ENCODE data around the gene C3.

The C3 gene

DNA sequence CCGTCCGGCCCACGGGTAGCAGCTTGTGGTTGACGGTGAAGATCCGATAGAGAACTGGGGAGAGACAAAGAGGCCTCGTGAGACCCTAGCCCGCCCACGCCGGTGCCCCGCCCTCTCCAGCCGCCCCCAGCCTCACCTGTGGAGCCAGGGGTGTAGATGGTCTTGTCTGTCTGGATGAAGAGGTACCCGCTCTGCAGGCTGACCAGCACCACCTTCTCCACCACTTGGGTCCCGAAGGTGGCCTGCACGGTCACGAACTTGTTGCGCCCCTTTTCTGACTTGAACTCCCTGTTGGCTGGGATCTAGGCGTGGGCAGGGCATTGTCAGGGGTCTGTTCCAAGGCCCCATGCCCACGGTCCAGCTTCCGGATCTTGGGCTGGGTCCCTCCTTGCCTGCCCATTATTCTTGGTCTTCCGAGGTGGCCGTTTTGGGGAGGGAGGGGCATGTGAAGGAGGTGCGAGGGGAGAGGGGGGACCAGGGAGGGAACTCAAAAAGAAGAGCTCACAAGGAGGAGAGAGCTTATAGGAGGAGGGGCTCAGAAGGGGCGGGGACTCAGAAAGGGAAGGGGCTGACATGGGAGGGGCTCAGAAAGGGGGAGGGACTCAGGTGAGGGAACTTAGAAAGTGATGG lies 2.2 kb downstream of the C3 start:
- Histone ChIP-seq H3K9me3 (ENCODE audit: control insufficient read depth, insufficient read depth, low read length) (no peaks in the 10 kb centered on the region), H3K9ac (ENCODE audit: low read depth, low read length) (no peak overlapping the region), H3K4me1 (ENCODE audit: control insufficient read depth, insufficient read depth, low read length) (no peaks in the 10 kb centered on the region; the same call in 1 of the 2 replicates), H3K36me3 (ENCODE audit: control insufficient read depth, insufficient read depth, low read length) (no peaks in the 10 kb centered on the region), H3K4me3 (ENCODE audit: low read depth, low read length) (peak overlapping the region; percentile 44; the same call in 1 of the 2 replicates), H3K27ac (ENCODE audit: low read depth, low read length) (no peak overlapping the region), H3K27me3 (ENCODE audit: control insufficient read depth, insufficient read depth, low read length) (no peaks in the 10 kb centered on the region)

DNA sequence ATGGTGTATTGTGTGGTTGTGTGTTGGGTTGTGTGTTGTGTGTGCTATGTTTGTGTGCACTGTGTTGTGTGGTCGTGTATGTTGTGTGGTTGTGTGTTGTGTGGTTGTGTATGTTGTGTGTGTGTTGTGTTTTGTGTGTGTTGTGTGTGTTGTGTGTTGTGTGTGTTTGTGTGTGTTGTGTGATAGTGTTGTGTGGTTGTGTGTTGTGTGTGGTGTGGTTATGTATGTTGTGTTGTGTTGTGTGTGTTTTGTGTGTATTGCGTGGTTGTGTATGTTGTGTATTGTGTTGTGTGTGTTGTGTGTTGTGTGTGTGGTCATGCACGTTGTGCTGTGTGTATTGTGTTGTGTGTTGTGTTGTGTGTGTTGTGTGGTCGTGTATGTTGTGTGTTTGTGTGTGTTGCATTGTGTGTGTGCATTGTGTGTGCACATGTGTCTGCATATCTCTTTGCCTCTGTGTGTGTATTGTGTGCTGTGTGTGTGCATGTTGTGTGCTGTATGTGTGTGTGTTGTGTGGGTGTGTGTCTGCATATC lies 2.9 kb downstream of the C3 start:
- Histone ChIP-seq H3K27ac (ENCODE audit: low read depth, low read length) (no peak overlapping the region), H3K4me3 (ENCODE audit: low read depth, low read length) (no peak overlapping the region)

DNA sequence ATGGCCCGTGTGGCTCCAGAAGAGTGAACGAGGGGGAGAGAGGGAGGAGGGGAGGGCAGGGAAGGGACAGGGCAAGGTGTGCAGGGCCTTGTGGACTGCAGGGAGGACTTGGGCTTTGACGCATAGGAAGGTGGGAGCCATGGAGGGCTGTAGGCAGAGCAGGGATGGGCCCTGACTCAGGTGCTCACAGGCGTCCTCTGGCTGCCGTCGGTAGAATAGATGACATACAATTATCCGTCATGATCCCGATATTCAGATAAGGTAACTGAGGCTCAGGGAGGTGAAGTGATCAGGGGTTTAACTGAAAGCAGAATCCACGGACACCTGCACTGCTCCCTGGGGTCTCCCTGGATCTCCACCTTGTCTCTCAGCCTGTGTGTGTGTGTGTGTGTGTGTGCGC lies 3.4 kb downstream of the C3 start:
- no peak overlapping the region for H3K9ac ChIP-seq (ENCODE audit: low read depth, low read length)
- no peaks in the 10 kb centered on the region; the same call in 1 of the 2 replicates for H3K4me1 ChIP-seq (ENCODE audit: control insufficient read depth, insufficient read depth, low read length)
- no peaks in the 10 kb centered on the region for H3K36me3 ChIP-seq (ENCODE audit: control insufficient read depth, insufficient read depth, low read length)
- 0 out of 2 replicates have a peak, but pooled peaks cover 2% of the 10 kb centered on the region for H3K27me3 ChIP-seq (ENCODE audit: control insufficient read depth, insufficient read depth, low read length)
- no peaks in the 10 kb centered on the region for H3K9me3 ChIP-seq (ENCODE audit: control insufficient read depth, insufficient read depth, low read length)
- no peak overlapping the region for H3K27ac ChIP-seq (ENCODE audit: low read depth, low read length)
- no peak overlapping the region for H3K4me3 ChIP-seq (ENCODE audit: low read depth, low read length)

More for the DNA sequence above, 2.9 kb downstream of the C3 start:
- Histone ChIP-seq H3K27me3 (ENCODE audit: control insufficient read depth, insufficient read depth, low read length) (no peaks in the 10 kb centered on the region), H3K9ac (ENCODE audit: low read depth, low read length) (no peak overlapping the region), H3K36me3 (ENCODE audit: control insufficient read depth, insufficient read depth, low read length) (no peaks in the 10 kb centered on the region), H3K9me3 (ENCODE audit: control insufficient read depth, insufficient read depth, low read length) (no peaks in the 10 kb centered on the region), H3K4me1 (ENCODE audit: control insufficient read depth, insufficient read depth, low read length) (no peaks in the 10 kb centered on the region; the same call in 1 of the 2 replicates)

DNA sequence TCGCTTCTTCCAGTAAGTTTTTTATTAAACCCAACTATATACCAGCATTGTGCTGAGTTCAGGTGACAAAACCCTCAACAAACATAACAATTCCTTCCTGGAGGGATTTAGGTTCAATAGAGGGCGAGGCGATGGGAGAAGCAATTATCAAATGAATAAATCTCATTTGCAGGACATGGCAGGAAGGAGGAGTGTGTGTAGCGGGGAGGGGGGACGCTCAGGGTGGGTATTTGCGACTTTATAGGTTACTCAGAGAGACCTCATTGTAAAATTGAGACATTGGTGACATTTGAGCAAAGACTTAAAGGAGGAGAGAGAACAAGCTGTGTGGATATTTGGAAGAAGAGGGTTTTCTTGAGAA lies 3.9 kb downstream of the C3 start:
- Histone ChIP-seq H3K36me3 (ENCODE audit: control insufficient read depth, insufficient read depth, low read length) (no peaks in the 10 kb centered on the region), H3K9me3 (ENCODE audit: control insufficient read depth, insufficient read depth, low read length) (no peaks in the 10 kb centered on the region), H3K27ac (ENCODE audit: low read depth, low read length) (no peak overlapping the region), H3K27me3 (ENCODE audit: control insufficient read depth, insufficient read depth, low read length) (peaks cover 7% of the 10 kb centered on the region), H3K4me1 (ENCODE audit: control insufficient read depth, insufficient read depth, low read length) (no peaks in the 10 kb centered on the region; the same call in 1 of the 2 replicates), H3K4me3 (ENCODE audit: low read depth, low read length) (no peak overlapping the region), H3K9ac (ENCODE audit: low read depth, low read length) (no peak overlapping the region)

DNA sequence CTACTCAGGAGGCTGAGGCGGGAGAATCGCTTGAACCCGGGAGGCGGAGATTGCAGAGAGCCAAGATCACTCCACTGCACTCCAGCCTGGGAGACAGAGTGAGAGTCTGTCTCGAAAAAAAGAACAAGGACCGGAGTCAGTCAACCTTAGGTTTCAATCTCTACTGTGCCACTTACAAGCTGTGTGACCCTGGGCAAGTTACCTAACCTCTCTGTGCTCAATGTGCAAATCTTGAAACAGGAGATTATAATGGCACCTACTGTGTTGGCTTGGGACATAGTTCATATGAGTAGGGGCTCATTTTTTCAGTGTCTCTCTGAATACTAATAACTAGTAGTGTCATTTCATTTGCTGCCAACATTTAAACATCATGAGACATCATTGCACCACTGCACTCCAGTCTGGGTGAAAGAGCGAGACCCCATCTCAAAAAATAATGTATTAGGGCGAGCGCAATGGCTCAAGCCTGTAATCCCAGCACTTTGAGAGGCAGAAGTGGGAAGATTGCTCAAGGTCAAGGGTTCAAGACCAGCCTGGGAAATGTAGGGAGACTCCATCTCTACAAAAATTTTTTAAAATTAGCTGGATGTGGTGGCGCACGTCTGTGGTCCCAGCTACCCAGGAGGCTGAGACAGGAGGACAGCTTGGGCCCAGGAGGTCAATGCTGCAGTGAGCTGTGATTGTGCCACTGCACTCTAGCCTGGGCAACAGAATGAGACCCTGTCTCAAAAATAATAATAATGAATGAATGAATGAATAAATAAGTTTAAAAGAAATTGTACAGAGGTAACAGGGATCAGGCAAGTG lies 5.5 kb downstream of the C3 start:
- Histone ChIP-seq H3K4me3 (ENCODE audit: low read depth, low read length) (no peak overlapping the region), H3K27me3 (ENCODE audit: control insufficient read depth, insufficient read depth, low read length) (peaks cover 23% of the 10 kb centered on the region), H3K27ac (ENCODE audit: low read depth, low read length) (no peak overlapping the region), H3K4me1 (ENCODE audit: control insufficient read depth, insufficient read depth, low read length) (no peaks in the 10 kb centered on the region; the same call in 1 of the 2 replicates), H3K36me3 (ENCODE audit: control insufficient read depth, insufficient read depth, low read length) (no peaks in the 10 kb centered on the region), H3K9me3 (ENCODE audit: control insufficient read depth, insufficient read depth, low read length) (no peaks in the 10 kb centered on the region), H3K9ac (ENCODE audit: low read depth, low read length) (no peak overlapping the region)

DNA sequence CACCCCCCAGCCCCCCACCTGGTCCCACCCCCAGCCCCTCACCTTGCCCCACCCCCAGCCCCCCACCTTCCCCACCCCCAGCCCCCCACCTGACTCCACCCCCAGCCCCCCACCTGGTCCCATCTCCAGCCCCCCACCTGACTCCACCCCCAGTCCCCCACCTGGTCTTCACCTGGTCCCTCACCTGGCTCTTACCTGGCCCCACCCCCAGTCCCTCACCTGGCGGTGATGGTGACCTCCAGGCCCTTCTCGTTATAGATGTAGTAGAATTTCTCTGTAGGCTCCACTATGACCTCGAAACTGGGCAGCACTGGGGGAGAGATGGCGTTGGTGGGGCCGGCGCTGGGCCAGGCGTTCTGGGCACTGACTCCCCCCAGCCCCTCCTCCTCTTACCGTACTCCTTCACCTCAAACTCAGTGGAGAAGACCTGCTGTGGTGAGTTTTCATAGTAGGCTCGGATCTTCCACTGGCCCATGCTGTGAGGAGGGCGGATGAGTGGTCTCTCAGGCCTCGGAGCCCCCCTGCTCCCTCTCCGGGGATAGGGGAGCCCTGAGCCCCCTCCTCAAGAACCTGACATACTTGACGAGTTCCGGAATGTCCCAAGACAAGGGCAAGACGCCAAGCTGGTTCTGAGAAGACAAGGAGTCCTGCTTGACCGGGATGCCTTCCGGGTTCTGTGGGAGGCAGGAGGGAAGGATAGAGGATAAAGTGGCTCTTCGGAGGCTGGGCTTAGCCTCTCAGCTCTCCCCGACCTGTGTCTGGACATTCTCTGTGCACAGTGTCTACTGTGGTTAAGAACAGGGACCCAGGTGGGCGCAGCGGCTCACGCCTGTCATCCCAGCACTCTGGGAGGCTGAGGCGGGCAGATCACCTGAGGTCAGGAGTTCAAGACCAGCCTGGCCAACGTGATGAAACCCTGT lies 6.4 kb downstream of the C3 start:
- no peaks in the 10 kb centered on the region for H3K9me3 ChIP-seq (ENCODE audit: control insufficient read depth, insufficient read depth, low read length)
- peaks cover 30% of the 10 kb centered on the region for H3K27me3 ChIP-seq (ENCODE audit: control insufficient read depth, insufficient read depth, low read length)
- no peak overlapping the region for H3K27ac ChIP-seq (ENCODE audit: low read depth, low read length)
- no peak overlapping the region for H3K4me3 ChIP-seq (ENCODE audit: low read depth, low read length)
- H3K36me3 ChIP-seq (ENCODE audit: control insufficient read depth, insufficient read depth, low read length) = no peaks in the 10 kb centered on the region
- H3K9ac ChIP-seq (ENCODE audit: low read depth, low read length) = no peak overlapping the region
- no peaks in the 10 kb centered on the region; the same call in 1 of the 2 replicates for H3K4me1 ChIP-seq (ENCODE audit: control insufficient read depth, insufficient read depth, low read length)

DNA sequence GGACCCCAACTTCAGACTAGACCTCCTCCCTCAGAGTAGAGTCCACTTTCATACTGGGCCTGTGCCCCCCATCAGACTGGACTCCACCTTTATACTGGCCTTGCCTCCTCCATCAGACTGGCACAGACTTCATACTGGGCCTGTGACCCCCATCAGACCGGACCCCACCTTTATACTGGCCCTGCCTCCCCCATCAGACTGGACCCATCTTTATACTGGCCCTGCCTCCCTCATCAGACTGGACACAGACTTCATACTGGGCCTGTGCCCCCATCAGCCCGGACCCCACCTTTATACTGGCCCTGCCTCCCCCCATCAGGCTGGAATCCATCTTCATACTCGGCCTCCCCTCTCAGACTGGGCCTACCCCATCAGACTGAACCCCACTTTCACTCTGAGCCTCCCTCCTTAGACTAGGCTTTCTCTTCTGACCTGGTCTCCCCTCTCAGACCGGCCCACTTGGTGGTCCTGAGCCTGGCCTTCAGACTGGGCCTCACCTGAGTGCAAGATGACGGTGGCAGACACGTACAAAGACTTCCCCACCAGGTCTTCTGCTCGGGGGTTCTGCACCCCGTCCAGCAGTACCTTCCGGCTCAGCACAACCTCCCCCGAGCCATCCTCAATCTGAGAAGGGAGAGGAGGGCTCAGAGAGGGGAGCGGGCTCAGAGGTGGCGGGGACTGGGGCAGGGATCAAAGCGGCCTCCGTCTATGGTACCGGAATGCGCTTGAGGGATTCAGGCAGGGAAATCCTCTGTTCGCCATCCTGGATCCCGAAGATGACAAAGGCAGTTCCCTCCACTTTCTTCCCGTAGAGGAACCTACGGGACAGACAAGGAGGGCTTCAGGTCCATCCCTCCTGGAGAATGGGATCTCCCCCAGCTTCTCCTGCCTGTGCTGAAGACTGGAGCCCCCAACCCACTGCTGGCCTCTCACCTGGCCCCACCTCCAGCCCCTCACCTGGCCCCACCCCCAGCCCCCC lies 7.5 kb downstream of the C3 start:
- Histone ChIP-seq H3K27me3 (ENCODE audit: control insufficient read depth, insufficient read depth, low read length) (peaks cover 30% of the 10 kb centered on the region), H3K9ac (ENCODE audit: low read depth, low read length) (no peak overlapping the region)

DNA sequence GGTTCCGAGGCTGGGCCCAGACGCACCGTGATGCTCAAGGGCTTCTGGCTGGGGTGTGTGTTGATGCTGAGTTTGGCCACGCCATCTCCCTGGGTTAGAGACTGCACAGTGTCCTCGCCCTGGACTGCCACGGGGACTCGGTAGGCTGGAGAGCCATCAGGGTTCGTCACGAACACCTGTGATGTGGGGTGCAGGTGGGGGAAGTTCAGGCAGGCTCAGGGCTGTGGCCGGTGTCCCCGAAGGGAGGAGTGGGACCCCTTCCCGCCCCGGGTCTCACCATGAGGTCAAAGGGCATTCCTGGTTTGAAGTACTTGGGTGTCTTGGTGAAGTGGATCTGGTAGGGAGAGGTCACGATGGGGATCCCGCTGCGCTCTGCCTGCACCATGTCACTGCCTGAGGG lies 8.2 kb downstream of the C3 start:
- peaks cover 30% of the 10 kb centered on the region for H3K27me3 ChIP-seq (ENCODE audit: control insufficient read depth, insufficient read depth, low read length)
- H3K9ac ChIP-seq (ENCODE audit: low read depth, low read length) = no peak overlapping the region
- H3K36me3 ChIP-seq (ENCODE audit: control insufficient read depth, insufficient read depth, low read length) = no peaks in the 10 kb centered on the region
- H3K9me3 ChIP-seq (ENCODE audit: control insufficient read depth, insufficient read depth, low read length) = no peaks in the 10 kb centered on the region
- no peaks in the 10 kb centered on the region; the same call in 1 of the 2 replicates for H3K4me1 ChIP-seq (ENCODE audit: control insufficient read depth, insufficient read depth, low read length)
- H3K27ac ChIP-seq (ENCODE audit: low read depth, low read length) = no peak overlapping the region
- no peak overlapping the region for H3K4me3 ChIP-seq (ENCODE audit: low read depth, low read length)

More for the DNA sequence above, 7.5 kb downstream of the C3 start:
- no peak overlapping the region for H3K27ac ChIP-seq (ENCODE audit: low read depth, low read length)
- no peaks in the 10 kb centered on the region for H3K9me3 ChIP-seq (ENCODE audit: control insufficient read depth, insufficient read depth, low read length)
- H3K36me3 ChIP-seq (ENCODE audit: control insufficient read depth, insufficient read depth, low read length) = no peaks in the 10 kb centered on the region
- H3K4me1 ChIP-seq (ENCODE audit: control insufficient read depth, insufficient read depth, low read length) = no peaks in the 10 kb centered on the region; the same call in 1 of the 2 replicates
- H3K4me3 ChIP-seq (ENCODE audit: low read depth, low read length) = no peak overlapping the region

DNA sequence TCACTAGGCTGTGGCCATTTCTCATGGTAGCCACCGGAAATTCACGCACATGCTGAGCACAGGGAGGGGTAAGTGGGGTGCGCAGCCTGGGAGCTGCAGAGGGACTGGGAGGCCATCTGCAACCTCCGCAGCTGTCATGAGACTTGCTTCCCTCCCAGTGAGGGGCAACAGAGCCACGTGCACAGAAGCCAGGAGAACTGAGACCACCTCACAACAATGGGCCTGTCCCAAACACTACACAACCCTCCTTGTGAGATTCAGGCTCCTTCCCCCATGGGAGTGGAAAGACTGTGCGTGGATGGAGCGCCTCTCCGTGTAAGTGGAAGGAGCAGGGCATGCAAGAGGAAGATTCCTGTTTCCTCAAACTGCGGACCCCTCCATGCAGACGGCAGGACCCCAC lies 8.8 kb downstream of the C3 start:
- no peaks in the 10 kb centered on the region for H3K36me3 ChIP-seq (ENCODE audit: control insufficient read depth, insufficient read depth, low read length)
- H3K27me3 ChIP-seq (ENCODE audit: control insufficient read depth, insufficient read depth, low read length) = peaks cover 30% of the 10 kb centered on the region
- H3K4me3 ChIP-seq (ENCODE audit: low read depth, low read length) = no peak overlapping the region
- H3K9me3 ChIP-seq (ENCODE audit: control insufficient read depth, insufficient read depth, low read length) = no peaks in the 10 kb centered on the region
- H3K27ac ChIP-seq (ENCODE audit: low read depth, low read length) = no peak overlapping the region
- H3K9ac ChIP-seq (ENCODE audit: low read depth, low read length) = no peak overlapping the region
- H3K4me1 ChIP-seq (ENCODE audit: control insufficient read depth, insufficient read depth, low read length) = no peaks in the 10 kb centered on the region; the same call in 1 of the 2 replicates

DNA sequence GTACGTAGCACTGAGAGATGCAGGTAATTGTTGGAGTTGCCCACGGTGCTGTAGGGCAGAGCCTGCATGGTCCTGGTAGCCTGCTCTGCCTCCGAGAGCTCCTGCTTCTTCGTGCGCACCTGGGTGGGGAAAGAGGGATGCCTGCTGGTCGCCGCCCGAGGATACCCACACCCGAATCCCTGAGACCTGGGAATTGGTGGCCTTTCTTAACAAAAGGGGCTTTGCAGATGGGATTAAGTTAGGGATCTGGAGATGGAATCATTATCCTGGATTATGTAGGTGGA lies 9.4 kb downstream of the C3 start:
- H3K36me3 ChIP-seq (ENCODE audit: control insufficient read depth, insufficient read depth, low read length) = no peaks in the 10 kb centered on the region
- H3K9me3 ChIP-seq (ENCODE audit: control insufficient read depth, insufficient read depth, low read length) = 0 out of 2 replicates have a peak, but pooled peaks cover 3% of the 10 kb centered on the region
- H3K4me1 ChIP-seq (ENCODE audit: control insufficient read depth, insufficient read depth, low read length) = no peaks in the 10 kb centered on the region
- peaks cover 30% of the 10 kb centered on the region for H3K27me3 ChIP-seq (ENCODE audit: control insufficient read depth, insufficient read depth, low read length)
- peak overlapping the region; percentile 38 for H3K4me3 ChIP-seq (ENCODE audit: low read depth, low read length)
- H3K9ac ChIP-seq (ENCODE audit: low read depth, low read length) = no peak overlapping the region
- H3K27ac ChIP-seq (ENCODE audit: low read depth, low read length) = no peak overlapping the region
